HG02763 (cell line): ENCODE data around the gene LEMD2.

Source experiments
- ATAC-seq: cut with Tn5 transposase; IDR thresholded peaks from one replicate; pipeline ENCODE4 v1.9.1; 2021; ENCODE audit warnings: mild to moderate bottlenecking, moderate library complexity; ENCODE audit not compliant: unreplicated experiment

The LEMD2 gene

GRCh38 chr6:33742837-33743236, 46.1 kb downstream of the LEMD2 start:
- no peak for ATAC-seq

- no peak for ATAC-seq
Measured at GRCh38 chr6:33742092-33742491, 46.8 kb downstream of the LEMD2 start.

- no peak for ATAC-seq
Measured at GRCh38 chr6:33740794-33741193, 48.1 kb downstream of the LEMD2 start.

- no peak for ATAC-seq
Measured at GRCh38 chr6:33740204-33740608, 48.7 kb downstream of the LEMD2 start.

GRCh38 chr6:33739571-33739970, 49.4 kb downstream of the LEMD2 start:
- no peak for ATAC-seq

- ATAC-seq = no peak
Measured at GRCh38 chr6:33738879-33739278, 50.1 kb downstream of the LEMD2 start.

GRCh38 chr6:33738153-33738552, 50.8 kb downstream of the LEMD2 start:
- no peak for ATAC-seq

- ATAC-seq = no peak
Measured at GRCh38 chr6:33737267-33738026, 51.5 kb downstream of the LEMD2 start.

GRCh38 chr6:33735216-33735615, 53.7 kb downstream of the LEMD2 start:
- ATAC-seq = no peak

GRCh38 chr6:33733709-33734007, 55.3 kb downstream of the LEMD2 start:
- ATAC-seq = no peak

- ATAC-seq = no peak
Measured at GRCh38 chr6:33732817-33733708, 55.9 kb downstream of the LEMD2 start.

GRCh38 chr6:33732385-33732784, 56.5 kb downstream of the LEMD2 start:
- no peak for ATAC-seq

GRCh38 chr6:33731751-33732282, 57.1 kb downstream of the LEMD2 start:
- ATAC-seq = no peak

GRCh38 chr6:33731035-33731434, 57.9 kb downstream of the LEMD2 start:
- no peak for ATAC-seq

GRCh38 chr6:33730611-33731010, 58.3 kb downstream of the LEMD2 start:
- ATAC-seq = no peak

GRCh38 chr6:33729059-33729458, 59.9 kb downstream of the LEMD2 start:
- no peak for ATAC-seq

- ATAC-seq = no peak
Measured at GRCh38 chr6:33728438-33728837, 60.5 kb downstream of the LEMD2 start.

- ATAC-seq = no peak
Measured at GRCh38 chr6:33727932-33728331, 61.0 kb downstream of the LEMD2 start.

GRCh38 chr6:33727126-33727525, 61.8 kb downstream of the LEMD2 start:
- ATAC-seq = no peak

- ATAC-seq = no peak
Measured at GRCh38 chr6:33726696-33727095, 62.2 kb downstream of the LEMD2 start.

- no peak for ATAC-seq
Measured at GRCh38 chr6:33725891-33726673, 62.8 kb downstream of the LEMD2 start.
